ENCODE measurements around the gene NARS2. TPM values are rescaled to one million over a fixed set of nuclear protein-coding genes. Genes with fewer than 3 reads are reported as not detected.
A peak's percentile ranks its signal among the peaks of the same experiment; 100 is the strongest.

NARS2 gene
- total and polyA plus RNA-seq, 2 donors (not counting 1 experiment from before 2014, with no cell fraction given) = 13.2 to 15.7 TPM

GRCh38 chr11:78416285-78417174, 158.1 kb downstream of the NARS2 start:
- no peaks in the 10 kb centered on the region for H3K9me3 ChIP-seq (ENCODE audit: control insufficient read depth, insufficient read depth, low read depth, low read length)
- peak; percentile 80 to 85 for DNase-seq (ENCODE audit: low read depth in 2 of 2)
- H3K4me1 ChIP-seq (ENCODE audit: control insufficient read depth, extremely low read depth, insufficient read depth, low read length) = peaks cover 15% of the 10 kb centered on the region
- peak overlapping the region; percentile 78 for H2AFZ ChIP-seq (ENCODE audit: low read length)
- H3K36me3 ChIP-seq (ENCODE audit: control insufficient read depth, insufficient read depth, low read length) = no peaks in the 10 kb centered on the region
- H3K27me3 ChIP-seq (ENCODE audit: control insufficient read depth, insufficient read depth, low read length) = no peaks in the 10 kb centered on the region
- TF ChIP-seq EZH2 (IDR thresholded peaks at IDR 0.05; ENCODE audit: low read length, missing control alignments) (no peak), CTCF (conservative IDR thresholded peaks at IDR 0.05 in 1 of 2, IDR thresholded peaks at IDR 0.05 in 1 of 2; ENCODE audit: low read depth in 1 of 2, low read length in 2 of 2) (peak; percentile 29 to 43)
- peak overlapping the region; percentile 64 to 74 (median 69) for H3K4me3 ChIP-seq (replicated peaks in 1 of 4; ENCODE audit: control extremely low read depth in 1 of 4, insufficient read depth in 1 of 4, low read depth in 3 of 4, low read length in 4 of 4)
- H3K27ac ChIP-seq (ENCODE audit: insufficient read depth, low read length) = peak overlapping the region; percentile 97
- H3K9ac ChIP-seq (ENCODE audit: insufficient read depth, low read length) = peak overlapping the region; percentile 84
- peaks cover 6% of the 10 kb centered on the region for H3K79me2 ChIP-seq (ENCODE audit: control insufficient read depth, insufficient read depth, low read length)
- H3K4me2 ChIP-seq (ENCODE audit: extremely low read depth, insufficient read depth, low read length) = peak overlapping the region; percentile 93
- H4K20me1 ChIP-seq (ENCODE audit: control insufficient read depth, extremely low read depth, insufficient read depth, low read length) = no peaks in the 10 kb centered on the region

- Histone ChIP-seq H3K4me1 (ENCODE audit: control insufficient read depth, extremely low read depth, insufficient read depth, low read length) (peaks cover 15% of the 10 kb centered on the region), H3K36me3 (ENCODE audit: control insufficient read depth, insufficient read depth, low read length) (no peaks in the 10 kb centered on the region), H3K27ac (ENCODE audit: insufficient read depth, low read length) (peak overlapping the region; percentile 13), H3K4me2 (ENCODE audit: extremely low read depth, insufficient read depth, low read length) (no peak overlapping the region), H3K27me3 (ENCODE audit: control insufficient read depth, insufficient read depth, low read length) (no peaks in the 10 kb centered on the region), H4K20me1 (ENCODE audit: control insufficient read depth, extremely low read depth, insufficient read depth, low read length) (no peaks in the 10 kb centered on the region), H3K9ac (ENCODE audit: insufficient read depth, low read length) (no peak overlapping the region), H3K4me3 (replicated peaks in 1 of 4; ENCODE audit: control extremely low read depth in 1 of 4, insufficient read depth in 1 of 4, low read depth in 3 of 4, low read length in 4 of 4) (no peak overlapping the region), H2AFZ (ENCODE audit: low read length) (no peak overlapping the region), H3K79me2 (ENCODE audit: control insufficient read depth, insufficient read depth, low read length) (peaks cover 8% of the 10 kb centered on the region), H3K9me3 (ENCODE audit: control insufficient read depth, insufficient read depth, low read depth, low read length) (no peaks in the 10 kb centered on the region)
- TF ChIP-seq EZH2 (IDR thresholded peaks at IDR 0.05; ENCODE audit: low read length, missing control alignments) (no peak), CTCF (conservative IDR thresholded peaks at IDR 0.05 in 1 of 2, IDR thresholded peaks at IDR 0.05 in 1 of 2; ENCODE audit: low read depth in 1 of 2, low read length in 2 of 2) (no peak)
- no peak for DNase-seq (ENCODE audit: low read depth in 2 of 2)
Measured at GRCh38 chr11:78415338-78415737, 159.3 kb downstream of the NARS2 start.

- Histone ChIP-seq H4K20me1 (ENCODE audit: control insufficient read depth, extremely low read depth, insufficient read depth, low read length) (no peaks in the 10 kb centered on the region), H3K27ac (ENCODE audit: insufficient read depth, low read length) (no peak overlapping the region), H3K4me3 (replicated peaks in 1 of 4; ENCODE audit: control extremely low read depth in 1 of 4, insufficient read depth in 1 of 4, low read depth in 3 of 4, low read length in 4 of 4) (no peak overlapping the region), H3K9me3 (ENCODE audit: control insufficient read depth, insufficient read depth, low read depth, low read length) (no peaks in the 10 kb centered on the region), H3K36me3 (ENCODE audit: control insufficient read depth, insufficient read depth, low read length) (no peaks in the 10 kb centered on the region), H3K4me2 (ENCODE audit: extremely low read depth, insufficient read depth, low read length) (no peak overlapping the region), H3K79me2 (ENCODE audit: control insufficient read depth, insufficient read depth, low read length) (peaks cover 8% of the 10 kb centered on the region), H3K4me1 (ENCODE audit: control insufficient read depth, extremely low read depth, insufficient read depth, low read length) (peaks cover 13% of the 10 kb centered on the region), H3K9ac (ENCODE audit: insufficient read depth, low read length) (no peak overlapping the region), H3K27me3 (ENCODE audit: control insufficient read depth, insufficient read depth, low read length) (no peaks in the 10 kb centered on the region), H2AFZ (ENCODE audit: low read length) (no peak overlapping the region)
- DNase-seq (ENCODE audit: low read depth in 2 of 2) = peak in 1 of 2 donors; percentile 59
- TF ChIP-seq EZH2 (IDR thresholded peaks at IDR 0.05; ENCODE audit: low read length, missing control alignments) (no peak), CTCF (conservative IDR thresholded peaks at IDR 0.05 in 1 of 2, IDR thresholded peaks at IDR 0.05 in 1 of 2; ENCODE audit: low read depth in 1 of 2, low read length in 2 of 2) (peak; percentile 26 to 68)
Measured at GRCh38 chr11:78414321-78415051, 160.2 kb downstream of the NARS2 start.

Data from fibroblast of lung (primary cell).